HG03460 (cell line): Measurements from ENCODE around the gene ZBED6.

ENCODE experiments used
- ATAC-seq: cut with Tn5 transposase; IDR thresholded peaks from one replicate; pipeline ENCODE4 v1.9.1; 2021; ENCODE audit not compliant: unreplicated experiment

Gene ZBED6

GRCh38 chr1:203835476-203835875 is 40.1 kb downstream of the ZBED6 start:
- no peak for ATAC-seq

GRCh38 chr1:203839081-203839480 is 43.7 kb downstream of the ZBED6 start:
- ATAC-seq, result no peak

GRCh38 chr1:203840208-203840808 is 44.9 kb downstream of the ZBED6 start:
- no peak for ATAC-seq

GRCh38 chr1:203842559-203842876 is 47.1 kb downstream of the ZBED6 start:
- ATAC-seq, result no peak

GRCh38 chr1:203843435-203843834 is 48.0 kb downstream of the ZBED6 start:
- ATAC-seq, result no peak
